Measurements from ENCODE around the gene FNDC7.
A peak's percentile ranks its signal among the peaks of the same experiment; 100 is the strongest.

The FNDC7 gene

DNA sequence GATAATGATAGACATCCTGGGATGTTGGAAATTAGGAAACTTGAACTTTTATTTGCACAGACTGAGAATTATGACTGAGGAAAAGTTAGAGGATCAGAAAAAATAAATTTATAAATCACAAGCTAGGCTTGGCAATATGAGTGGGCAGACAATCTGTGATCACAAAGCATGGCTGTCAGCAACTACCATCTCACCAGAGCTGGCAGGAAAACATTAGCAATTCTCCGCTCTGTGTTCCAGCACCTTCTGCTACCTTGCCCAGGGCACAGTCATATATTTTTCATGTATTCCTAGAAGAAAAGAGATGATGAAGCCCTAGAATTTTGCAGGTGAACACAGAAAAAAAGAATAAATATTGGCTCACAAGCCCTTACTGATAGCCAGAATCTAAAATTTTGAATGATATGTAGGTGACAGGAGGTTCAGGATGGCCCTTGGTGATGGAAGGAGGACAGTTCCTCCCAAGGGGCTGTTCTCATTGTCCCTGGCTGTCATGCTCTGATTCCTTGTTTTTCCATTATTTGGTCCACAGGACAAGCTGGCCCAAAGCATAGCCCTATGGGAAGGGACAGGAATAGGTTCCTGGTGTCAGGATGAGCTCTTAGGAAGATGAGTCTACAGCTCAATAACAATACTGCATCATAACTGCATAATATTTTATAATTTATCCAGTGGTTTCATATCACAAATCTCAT, 21.6 kb downstream of the FNDC7 start:
- Histone ChIP-seq H3K9me3 (ENCODE audit: control insufficient read depth, low read length) (no peaks in the 10 kb centered on the region), H3K27me3 (replicated peaks; ENCODE audit: control insufficient read depth, insufficient read depth, low read length, poor library complexity, severe bottlenecking) (no peaks in the 10 kb centered on the region)

GRCh38 chr1:108742253-108742652, 29.5 kb downstream of the FNDC7 start:
- Histone ChIP-seq H3K9me3 (ENCODE audit: control insufficient read depth, low read length) (no peaks in the 10 kb centered on the region), H3K27me3 (replicated peaks; ENCODE audit: control insufficient read depth, insufficient read depth, low read length, poor library complexity, severe bottlenecking) (no peaks in the 10 kb centered on the region), H3K4me3 (ENCODE audit: insufficient read depth, low read depth, low read length, poor library complexity, severe bottlenecking) (no peak overlapping the region), H3K36me3 (ENCODE audit: control insufficient read depth, insufficient read depth, low read length) (no peaks in the 10 kb centered on the region), H3K27ac (ENCODE audit: insufficient read depth, low read length, poor library complexity, severe bottlenecking) (no peak overlapping the region), H3K4me1 (ENCODE audit: control insufficient read depth, insufficient read depth, low read length, poor library complexity, severe bottlenecking) (no peaks in the 10 kb centered on the region)
- DNase-seq, result no peak

More for the DNA sequence above, 21.6 kb downstream of the FNDC7 start:
- Histone ChIP-seq H3K27ac (ENCODE audit: insufficient read depth, low read length, poor library complexity, severe bottlenecking) (no peak overlapping the region), H3K4me1 (ENCODE audit: control insufficient read depth, insufficient read depth, low read length, poor library complexity, severe bottlenecking) (no peaks in the 10 kb centered on the region), H3K4me3 (ENCODE audit: insufficient read depth, low read depth, low read length, poor library complexity, severe bottlenecking) (no peak overlapping the region), H3K36me3 (ENCODE audit: control insufficient read depth, insufficient read depth, low read length) (no peaks in the 10 kb centered on the region)
- no peak for DNase-seq

- no peak for DNase-seq
- Histone ChIP-seq H3K27me3 (replicated peaks; ENCODE audit: control insufficient read depth, insufficient read depth, low read length, poor library complexity, severe bottlenecking) (no peaks in the 10 kb centered on the region), H3K27ac (ENCODE audit: insufficient read depth, low read length, poor library complexity, severe bottlenecking) (peak overlapping the region; percentile 91), H3K9me3 (ENCODE audit: control insufficient read depth, low read length) (no peaks in the 10 kb centered on the region), H3K4me1 (ENCODE audit: control insufficient read depth, insufficient read depth, low read length, poor library complexity, severe bottlenecking) (no peaks in the 10 kb centered on the region), H3K36me3 (ENCODE audit: control insufficient read depth, insufficient read depth, low read length) (no peaks in the 10 kb centered on the region), H3K4me3 (ENCODE audit: insufficient read depth, low read depth, low read length, poor library complexity, severe bottlenecking) (no peak overlapping the region)
These were observed 33.3 kb downstream of the FNDC7 start for GRCh38 chr1:108745980-108746381.

GRCh38 chr1:108746382-108747170, 33.9 kb downstream of the FNDC7 start, which contains the start of gene STXBP3:
Gene STXBP3, plus strand, starts transcription at chr1:108746674. Its CDS starts 64 bp downstream, at chr1:108746738.
- peak; percentile 98 to 100 (median 100) for DNase-seq
- Histone ChIP-seq H3K36me3 (ENCODE audit: control insufficient read depth, insufficient read depth, low read length) (no peaks in the 10 kb centered on the region), H3K27ac (ENCODE audit: insufficient read depth, low read length, poor library complexity, severe bottlenecking) (peak within 1 kb of the TSS; percentile 91), H3K4me3 (ENCODE audit: insufficient read depth, low read depth, low read length, poor library complexity, severe bottlenecking) (peak within 1 kb of the TSS; percentile 77), H3K27me3 (replicated peaks; ENCODE audit: control insufficient read depth, insufficient read depth, low read length, poor library complexity, severe bottlenecking) (no peaks in the 10 kb centered on the region), H3K4me1 (ENCODE audit: control insufficient read depth, insufficient read depth, low read length, poor library complexity, severe bottlenecking) (no peaks in the 10 kb centered on the region), H3K9me3 (ENCODE audit: control insufficient read depth, low read length) (no peaks in the 10 kb centered on the region)

GRCh38 chr1:108747171-108747850, 34.6 kb downstream of the FNDC7 start:
- H3K27me3 ChIP-seq (replicated peaks; ENCODE audit: control insufficient read depth, insufficient read depth, low read length, poor library complexity, severe bottlenecking), result no peaks in the 10 kb centered on the region
- no peaks in the 10 kb centered on the region for H3K4me1 ChIP-seq (ENCODE audit: control insufficient read depth, insufficient read depth, low read length, poor library complexity, severe bottlenecking)
- H3K36me3 ChIP-seq (ENCODE audit: control insufficient read depth, insufficient read depth, low read length), result no peaks in the 10 kb centered on the region
- DNase-seq, result peak; percentile 10 to 34 (median 16)
- peak overlapping the region; percentile 91 for H3K27ac ChIP-seq (ENCODE audit: insufficient read depth, low read length, poor library complexity, severe bottlenecking)
- H3K9me3 ChIP-seq (ENCODE audit: control insufficient read depth, low read length), result no peaks in the 10 kb centered on the region
- H3K4me3 ChIP-seq (ENCODE audit: insufficient read depth, low read depth, low read length, poor library complexity, severe bottlenecking), result peak overlapping the region; percentile 77

DNA sequence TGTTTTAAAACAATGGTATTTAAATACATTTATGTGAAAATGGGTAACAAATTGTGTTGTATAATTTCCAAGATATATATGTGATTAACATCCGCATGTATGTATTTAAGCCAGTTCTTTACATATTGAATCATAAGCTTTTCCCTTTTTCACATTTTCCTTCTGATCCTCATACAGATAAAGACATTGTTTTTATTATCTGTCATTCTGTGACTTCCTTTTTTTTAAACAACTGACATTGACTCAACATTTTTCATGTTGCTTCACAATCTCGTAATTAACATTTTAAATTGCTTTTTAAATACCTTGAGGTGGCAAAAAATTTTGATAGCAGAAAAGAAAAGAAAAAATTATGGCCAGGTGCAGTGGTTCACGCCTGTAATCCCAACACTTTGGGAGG, 35.2 kb downstream of the FNDC7 start:
- Histone ChIP-seq H3K27ac (ENCODE audit: insufficient read depth, low read length, poor library complexity, severe bottlenecking) (peak overlapping the region; percentile 91), H3K27me3 (replicated peaks; ENCODE audit: control insufficient read depth, insufficient read depth, low read length, poor library complexity, severe bottlenecking) (no peaks in the 10 kb centered on the region), H3K9me3 (ENCODE audit: control insufficient read depth, low read length) (no peaks in the 10 kb centered on the region), H3K36me3 (ENCODE audit: control insufficient read depth, insufficient read depth, low read length) (peaks cover 1% of the 10 kb centered on the region), H3K4me1 (ENCODE audit: control insufficient read depth, insufficient read depth, low read length, poor library complexity, severe bottlenecking) (no peaks in the 10 kb centered on the region), H3K4me3 (ENCODE audit: insufficient read depth, low read depth, low read length, poor library complexity, severe bottlenecking) (no peak overlapping the region)
- DNase-seq, result no peak

GRCh38 chr1:108749081-108749480, 36.4 kb downstream of the FNDC7 start:
- Histone ChIP-seq H3K4me1 (ENCODE audit: control insufficient read depth, insufficient read depth, low read length, poor library complexity, severe bottlenecking) (no peaks in the 10 kb centered on the region), H3K27ac (ENCODE audit: insufficient read depth, low read length, poor library complexity, severe bottlenecking) (no peak overlapping the region), H3K9me3 (ENCODE audit: control insufficient read depth, low read length) (no peaks in the 10 kb centered on the region), H3K36me3 (ENCODE audit: control insufficient read depth, insufficient read depth, low read length) (peaks cover 4% of the 10 kb centered on the region), H3K4me3 (ENCODE audit: insufficient read depth, low read depth, low read length, poor library complexity, severe bottlenecking) (no peak overlapping the region), H3K27me3 (replicated peaks; ENCODE audit: control insufficient read depth, insufficient read depth, low read length, poor library complexity, severe bottlenecking) (no peaks in the 10 kb centered on the region)
- no peak for DNase-seq

DNA sequence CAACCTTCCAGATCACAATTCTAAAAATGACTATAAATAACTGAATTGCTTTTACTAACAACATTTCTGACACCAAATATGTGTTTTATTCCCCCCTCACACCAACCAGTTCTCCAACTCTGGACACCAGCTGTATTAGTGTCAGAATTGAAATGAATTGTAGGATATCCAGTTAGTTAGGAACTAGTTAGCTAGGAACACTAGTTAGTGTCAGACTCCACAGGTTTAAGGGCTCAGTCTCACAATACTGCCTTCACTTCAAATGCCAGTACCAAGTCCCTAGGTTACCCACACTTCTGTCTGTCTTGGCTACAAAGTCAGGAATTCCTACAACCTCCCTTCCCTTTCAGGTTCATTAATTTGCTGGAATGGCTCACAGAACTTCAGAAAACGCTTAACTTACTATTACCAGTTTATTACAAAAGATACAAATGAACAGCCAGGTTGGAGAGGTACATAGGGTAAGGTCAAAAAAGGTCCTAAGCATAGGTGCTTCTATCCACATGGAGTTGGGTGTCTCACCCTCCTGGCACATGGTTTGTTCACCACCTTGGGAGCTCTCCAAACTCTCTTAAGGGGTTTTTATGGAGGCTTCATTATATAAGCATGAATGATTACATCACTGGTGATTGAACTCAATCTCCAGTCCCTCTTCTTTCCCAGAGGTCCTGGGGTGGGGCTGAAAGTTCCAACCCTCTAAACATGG, 37.9 kb downstream of the FNDC7 start:
- peaks cover 14% of the 10 kb centered on the region for H3K36me3 ChIP-seq (ENCODE audit: control insufficient read depth, insufficient read depth, low read length)
- no peak for DNase-seq
- no peak overlapping the region for H3K27ac ChIP-seq (ENCODE audit: insufficient read depth, low read length, poor library complexity, severe bottlenecking)

GRCh38 chr1:108753363-108753762, 40.7 kb downstream of the FNDC7 start:
- H3K27me3 ChIP-seq (replicated peaks; ENCODE audit: control insufficient read depth, insufficient read depth, low read length, poor library complexity, severe bottlenecking), result no peaks in the 10 kb centered on the region
- no peak overlapping the region for H3K4me3 ChIP-seq (ENCODE audit: insufficient read depth, low read depth, low read length, poor library complexity, severe bottlenecking)
- H3K27ac ChIP-seq (ENCODE audit: insufficient read depth, low read length, poor library complexity, severe bottlenecking), result no peak overlapping the region
- no peaks in the 10 kb centered on the region for H3K4me1 ChIP-seq (ENCODE audit: control insufficient read depth, insufficient read depth, low read length, poor library complexity, severe bottlenecking)
- H3K36me3 ChIP-seq (ENCODE audit: control insufficient read depth, insufficient read depth, low read length), result peaks cover 19% of the 10 kb centered on the region
- no peaks in the 10 kb centered on the region for H3K9me3 ChIP-seq (ENCODE audit: control insufficient read depth, low read length)
- DNase-seq, result no peak

More for the DNA sequence above, 37.9 kb downstream of the FNDC7 start:
- Histone ChIP-seq H3K9me3 (ENCODE audit: control insufficient read depth, low read length) (no peaks in the 10 kb centered on the region), H3K4me3 (ENCODE audit: insufficient read depth, low read depth, low read length, poor library complexity, severe bottlenecking) (no peak overlapping the region), H3K4me1 (ENCODE audit: control insufficient read depth, insufficient read depth, low read length, poor library complexity, severe bottlenecking) (no peaks in the 10 kb centered on the region), H3K27me3 (replicated peaks; ENCODE audit: control insufficient read depth, insufficient read depth, low read length, poor library complexity, severe bottlenecking) (no peaks in the 10 kb centered on the region)
